ENCODE results near the gene KIF13A. TPM values are rescaled to one million over a fixed set of nuclear protein-coding genes. Genes with fewer than 3 reads are reported as not detected.
"Not testable (repeated sequence)": the region's sequence is repeated elsewhere in the genome, so short reads cannot be mapped to it uniquely, and the experiment has no call there.

The KIF13A gene
- polyA plus RNA-seq, 1 experiment: 57.7 TPM

GRCh38 chr6:18022398-18023231 is 35.2 kb upstream of the KIF13A start:
- Histone ChIP-seq H3K4me3 (ENCODE audit: low read depth, low read length) (no peak overlapping the region), H3K9me3 (ENCODE audit: control insufficient read depth, insufficient read depth, low read length) (peaks cover 16% of the 10 kb centered on the region; the same call in 1 of the 2 replicates), H3K27ac (ENCODE audit: low read depth, low read length) (no peak overlapping the region), H3K27me3 (ENCODE audit: control insufficient read depth, insufficient read depth, low read length) (no peaks in the 10 kb centered on the region)
- TF ChIP-seq CTCF (IDR thresholded peaks at IDR 0.05; ENCODE audit: low read depth, low read length): no peak
- peak; percentile 20 for DNase-seq (ENCODE audit: low read depth, low spot score)
- POLR2A ChIA-PET: no interaction called here
- CTCF ChIA-PET: interaction anchor here (0.7 to 1.6 kb wide), 2 partner anchors 47 to 100 kb away, joined by 3 to 6 read pairs; partner anchors contain the start of gene NHLRC1

GRCh38 chr6:18021166-18021850 is 33.9 kb upstream of the KIF13A start:
- H3K27ac ChIP-seq (ENCODE audit: low read depth, low read length): no peak overlapping the region
- H3K4me3 ChIP-seq (ENCODE audit: low read depth, low read length): no peak overlapping the region
- H3K9me3 ChIP-seq (ENCODE audit: control insufficient read depth, insufficient read depth, low read length): peaks cover 16% of the 10 kb centered on the region; the same call in 1 of the 2 replicates
- DNase-seq (ENCODE audit: low read depth, low spot score): no peak
- CTCF ChIA-PET: no interaction called here
- H3K27me3 ChIP-seq (ENCODE audit: control insufficient read depth, insufficient read depth, low read length): no peaks in the 10 kb centered on the region
- no peak for TF ChIP-seq CTCF (IDR thresholded peaks at IDR 0.05; ENCODE audit: low read depth, low read length)
- POLR2A ChIA-PET: no interaction called here

GRCh38 chr6:18020545-18020944 is 33.1 kb upstream of the KIF13A start:
- not testable (repeated sequence) for H3K27ac ChIP-seq (ENCODE audit: low read depth, low read length); H3K4me3 ChIP-seq (ENCODE audit: low read depth, low read length); DNase-seq (ENCODE audit: low read depth, low spot score); H3K27me3 ChIP-seq (ENCODE audit: control insufficient read depth, insufficient read depth, low read length)
- ChIA-PET CTCF (interaction anchor here (0.5 kb wide), 1 partner anchor 216 kb away, joined by 5 read pairs; no protein-coding TSS in a partner anchor), POLR2A (interaction anchor here (0.6 kb wide), 1 partner anchor 88 kb away, joined by 3 read pairs; no protein-coding TSS in a partner anchor)
- H3K9me3 ChIP-seq (ENCODE audit: control insufficient read depth, insufficient read depth, low read length): peaks cover 16% of the 10 kb centered on the region; the same call in 1 of the 2 replicates

GRCh38 chr6:18019539-18020534 is 32.4 kb upstream of the KIF13A start:
- no peaks in the 10 kb centered on the region for H3K27me3 ChIP-seq (ENCODE audit: control insufficient read depth, insufficient read depth, low read length)
- POLR2A ChIA-PET: interaction anchor here (0.6 kb wide), 3 partner anchors 14 to 87 kb away, joined by 3 to 7 read pairs (median 5); no protein-coding TSS in a partner anchor
- no peak overlapping the region for H3K27ac ChIP-seq (ENCODE audit: low read depth, low read length)
- CTCF ChIA-PET: interaction anchor here (0.5 kb wide), 1 partner anchor 215 kb away, joined by 5 read pairs; no protein-coding TSS in a partner anchor
- no peak for DNase-seq (ENCODE audit: low read depth, low spot score)
- no peak overlapping the region for H3K4me3 ChIP-seq (ENCODE audit: low read depth, low read length)
- no peak for TF ChIP-seq CTCF (IDR thresholded peaks at IDR 0.05; ENCODE audit: low read depth, low read length)
- H3K9me3 ChIP-seq (ENCODE audit: control insufficient read depth, insufficient read depth, low read length): peaks cover 16% of the 10 kb centered on the region; the same call in 1 of the 2 replicates

- POLR2A ChIA-PET: interaction anchor here (0.6 kb wide), 1 partner anchor 13 kb away, joined by 7 read pairs; no protein-coding TSS in a partner anchor
- CTCF ChIA-PET: not testable (repeated sequence)
Measured at GRCh38 chr6:18019133-18019532, 31.7 kb upstream of the KIF13A start.

More at GRCh38 chr6:18019133-18019532, 31.7 kb upstream of the KIF13A start:
- H3K27me3 ChIP-seq (ENCODE audit: control insufficient read depth, insufficient read depth, low read length); H3K4me3 ChIP-seq (ENCODE audit: low read depth, low read length); H3K27ac ChIP-seq (ENCODE audit: low read depth, low read length); DNase-seq (ENCODE audit: low read depth, low spot score): not testable (repeated sequence)
- peaks cover 16% of the 10 kb centered on the region; the same call in 1 of the 2 replicates for H3K9me3 ChIP-seq (ENCODE audit: control insufficient read depth, insufficient read depth, low read length)
